Heart left ventricle (tissue), 13 donors: ENCODE data around the gene EGFL6.

Experiments
- POLR2A ChIP-seq, 2 donors: fragments of 450-650 bp; IDR thresholded peaks; one replicate each; pipeline ENCODE4 v1.6.1; 2017; ENCODE audit warnings: antibody characterized with exemption in 2 of 2, mild to moderate bottlenecking in 2 of 2, moderate library complexity in 2 of 2
- TF ChIP-seq, protein P1 (sequence below), 12 donors: fragments of 200-600 bp; sonication (generic) in 4 of 12; IDR thresholded peaks; one replicate each; pipeline versions ENCODE4 v1.5.0 to v1.8.0; 2018 to 2022; ENCODE audit warnings: antibody characterized with exemption in 12 of 12, mild to moderate bottlenecking in 5 of 12
- donor health status: ischemic (EF 13 %, LVEDD 7.1; RV severe dilation, severe dysfunction).
- donor health status: DM: no; HTN: yes; CAD: no.
- donor health status: DM: no; HTN: no; CAD: no.
- donor health status: ischemic (EF 25% LVEDD 6.9; RV normal size, moderate dysfunction).
- donor health status: ischemic (EF 25% LVEDD 5.7; RV mildly dilated, moderate dysfunction).
- donor health status: ischemic (EF 35%, LVEDD 5.7; RV mildly dilated, moderate dysfunction).
- donor health status: nonischemic (EF 11% LVEDD 7.7; RV severe dilation, severe dysfunction).
- donor health status: DM: yes; HTN: yes; CAD: no.
- donor health status: PGD.
- donor health status: ischemic (EF 29% LVEDD 5.4; RV normal size, mild dysfunction).
- donor health status: nonischemic (EF 23%, LVEDD 6.1; RV moderate dilation, normal function).

GRCh38 chrX:13652287-13652793, 82.9 kb downstream of the EGFL6 start:
- TF ChIP-seq, protein P1, sequence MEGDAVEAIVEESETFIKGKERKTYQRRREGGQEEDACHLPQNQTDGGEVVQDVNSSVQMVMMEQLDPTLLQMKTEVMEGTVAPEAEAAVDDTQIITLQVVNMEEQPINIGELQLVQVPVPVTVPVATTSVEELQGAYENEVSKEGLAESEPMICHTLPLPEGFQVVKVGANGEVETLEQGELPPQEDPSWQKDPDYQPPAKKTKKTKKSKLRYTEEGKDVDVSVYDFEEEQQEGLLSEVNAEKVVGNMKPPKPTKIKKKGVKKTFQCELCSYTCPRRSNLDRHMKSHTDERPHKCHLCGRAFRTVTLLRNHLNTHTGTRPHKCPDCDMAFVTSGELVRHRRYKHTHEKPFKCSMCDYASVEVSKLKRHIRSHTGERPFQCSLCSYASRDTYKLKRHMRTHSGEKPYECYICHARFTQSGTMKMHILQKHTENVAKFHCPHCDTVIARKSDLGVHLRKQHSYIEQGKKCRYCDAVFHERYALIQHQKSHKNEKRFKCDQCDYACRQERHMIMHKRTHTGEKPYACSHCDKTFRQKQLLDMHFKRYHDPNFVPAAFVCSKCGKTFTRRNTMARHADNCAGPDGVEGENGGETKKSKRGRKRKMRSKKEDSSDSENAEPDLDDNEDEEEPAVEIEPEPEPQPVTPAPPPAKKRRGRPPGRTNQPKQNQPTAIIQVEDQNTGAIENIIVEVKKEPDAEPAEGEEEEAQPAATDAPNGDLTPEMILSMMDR (IDR thresholded peaks at IDR 0.05) = no peak
- no peak for TF ChIP-seq POLR2A (IDR thresholded peaks at IDR 0.05)
